PC-3 (cell line): ENCODE data around the gene UBN2. TPM values are rescaled to one million over a fixed set of nuclear protein-coding genes. Genes with fewer than 3 reads are reported as not detected.
A peak's percentile ranks its signal among the peaks of the same experiment; 100 is the strongest.
"Not testable (repeated sequence)": the region's sequence is repeated elsewhere in the genome, so short reads cannot be mapped to it uniquely, and the experiment has no call there.

Experiments used
- ATAC-seq: fragments of 200-7000 bp; cut with Tn5 transposase; 2 replicates; pipeline ENCODE4 v1.9.1; 2020; ENCODE audit warnings: mild to moderate bottlenecking, moderate library complexity
- BruUV-seq: library from RNA; stranded (reverse); fragments of 400-500 nt; replicated peaks from 2 replicates; lab custom pipeline; 2021; lab: Mats Ljungman, UMichigan
- CTCF ChIA-PET: fragments of 300-600 bp; sonication (Branson Sonifier 250); formaldehyde crosslinking; loops from one replicate; lab custom pipeline; 2022; ENCODE audit warnings: antibody characterized with exemption; lab: Charles Lee
- POLR2A ChIA-PET: fragments of 300-600 bp; sonication (Branson Sonifier 250); formaldehyde crosslinking; loops from one replicate; lab custom pipeline; 2022; ENCODE audit warnings: antibody characterized with exemption; ENCODE audit not compliant: unreplicated experiment; lab: Charles Lee
- DNase-seq: peaks from one replicate; pipeline ENCODE4 v3.0.0-alpha.2; 2015
- H2AFZ ChIP-seq: fragments of 300-600 bp; sonication (generic); 2 replicates; pipeline ENCODE4 v1.6.0; 2016; ENCODE audit warnings: antibody characterized with exemption, low read length
- H3F3A ChIP-seq: fragments of 300-600 bp; sonication (generic); one replicate; pipeline ENCODE4 v1.6.0; 2017; ENCODE audit warnings: antibody characterized with exemption, low read length, control low read depth, mild to moderate bottlenecking; ENCODE audit not compliant: unreplicated experiment
- H3K27ac ChIP-seq: fragments of 300-600 bp; sonication (generic); 2 replicates; pipeline ENCODE4 v1.5.1; 2016; ENCODE audit warnings: mild to moderate bottlenecking, low read length
- H3K27me3 ChIP-seq: fragments of 300-600 bp; sonication (generic); 2 replicates; pipeline ENCODE4 v1.6.1; 2016; ENCODE audit warnings: low read length, mixed read lengths
- H3K36me3 ChIP-seq: fragments of 300-600 bp; sonication (generic); 2 replicates; pipeline ENCODE4 v1.6.1; 2016; ENCODE audit warnings: low read depth, mixed run types, low read length, mixed read lengths
- H3K4me1 ChIP-seq: fragments of 300-600 bp; sonication (generic); 2 replicates; pipeline ENCODE4 v1.5.1; 2016; ENCODE audit warnings: low read length; ENCODE audit not compliant: insufficient read depth
- H3K4me2 ChIP-seq: fragments of 300-600 bp; sonication (generic); 2 replicates; pipeline ENCODE4 v1.6.0; 2016; ENCODE audit warnings: low read length
- H3K4me3 ChIP-seq: fragments of 300-600 bp; sonication (generic); 2 replicates; pipeline ENCODE4 v1.5.1; 2016; ENCODE audit warnings: mild to moderate bottlenecking, low read length, mixed read lengths
- H3K79me2 ChIP-seq: fragments of 300-600 bp; sonication (generic); 2 replicates; pipeline ENCODE4 v1.6.1; 2017; ENCODE audit warnings: low read length, mixed read lengths
- H3K9ac ChIP-seq: fragments of 300-600 bp; sonication (generic); 2 replicates; pipeline ENCODE4 v1.6.0; 2016; ENCODE audit warnings: mild to moderate bottlenecking, low read length
- H3K9me2 ChIP-seq: fragments of 300-600 bp; sonication (generic); replicated peaks from 2 replicates; pipeline ENCODE4 v1.6.1; 2016; ENCODE audit warnings: mixed run types, low read length, mixed read lengths
- H3K9me3 ChIP-seq: fragments of 300-600 bp; sonication (generic); 2 replicates; pipeline ENCODE4 v1.6.1; 2016; ENCODE audit warnings: low read length, mixed read lengths
- H4K20me1 ChIP-seq: fragments of 300-600 bp; sonication (generic); 2 replicates; pipeline ENCODE4 v1.6.1; 2016; ENCODE audit warnings: low read length, mixed read lengths
- EZH2 ChIP-seq: fragments of 300-600 bp; sonication (generic); IDR thresholded peaks from one replicate; pipeline ENCODE4 v1.6.1; 2017; ENCODE audit warnings: antibody characterized with exemption, mild to moderate bottlenecking, low read length; ENCODE audit not compliant: unreplicated experiment
- EZH2phosphoT487 ChIP-seq: fragments of 300-600 bp; sonication (generic); IDR thresholded peaks from 2 replicates; pipeline ENCODE4 v1.6.1; 2018; ENCODE audit warnings: mild to moderate bottlenecking, antibody characterized with exemption, low read length, borderline replicate concordance
- intact Hi-C: fragments of 100-400 bp; cut with micrococcal nuclease; formaldehyde crosslinking; loops from 2 replicates; pipeline ENCODE4 v1.9.0; 2023
- total RNA-seq: library from RNA; depleted of rRNA; stranded (reverse); fragments of >200 nt; gene quantifications from 2 replicates; pipeline ENCODE4 v1.2.3, GENCODE V29; 2014
- TF ChIP-seq, protein P1 (sequence below): fragments of 300-600 bp; sonication (generic); conservative IDR thresholded peaks from 2 replicates; pipeline ENCODE4 v1.5.1; 2017; ENCODE audit warnings: antibody characterized with exemption, low read depth, mild to moderate bottlenecking, low read length

The UBN2 gene
- total RNA-seq, 1 experiment from 2014 or later, result 2.2 TPM

DNA sequence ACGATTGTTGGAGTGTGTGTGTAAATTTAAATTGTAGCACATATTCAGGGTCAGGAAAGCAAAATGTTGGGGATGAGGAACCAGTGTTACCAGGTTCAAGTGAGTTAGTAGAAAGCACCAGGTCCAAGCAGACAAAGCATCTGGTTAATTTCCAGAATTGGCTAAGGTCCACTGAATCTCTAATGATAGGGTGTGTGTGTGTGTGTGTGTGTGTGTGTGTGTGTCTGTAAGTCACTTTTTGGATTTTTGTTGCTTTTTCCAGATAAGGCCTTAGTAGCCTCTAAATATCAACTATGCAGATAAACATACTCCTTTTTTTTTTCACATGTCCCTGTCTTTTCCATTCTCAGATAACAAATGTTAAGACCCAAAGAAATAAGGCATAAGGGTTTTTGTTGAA lies 73.5 kb downstream of the UBN2 start:
- no peaks in the 10 kb centered on the region for H4K20me1 ChIP-seq
- H3K27me3 ChIP-seq, result no peaks in the 10 kb centered on the region
- no peaks in the 10 kb centered on the region for H3K79me2 ChIP-seq
- CTCF ChIA-PET, result no interaction called here
- no peaks in the 10 kb centered on the region; the same call in 1 of the 2 replicates for H3K4me1 ChIP-seq
- H3K36me3 ChIP-seq, result no peaks in the 10 kb centered on the region
- intact Hi-C loops, result no loop called here
- H3K9me2 ChIP-seq, result no peaks in the 10 kb centered on the region
- no peaks in the 10 kb centered on the region for H3K9me3 ChIP-seq
- no peak overlapping the region for H3K9ac ChIP-seq
- ATAC-seq, result no peak
- no peak overlapping the region for H3K4me2 ChIP-seq
- no peak overlapping the region for H3K4me3 ChIP-seq
- no peak overlapping the region for H2AFZ ChIP-seq
- no peak for DNase-seq
- TF ChIP-seq, protein P1, sequence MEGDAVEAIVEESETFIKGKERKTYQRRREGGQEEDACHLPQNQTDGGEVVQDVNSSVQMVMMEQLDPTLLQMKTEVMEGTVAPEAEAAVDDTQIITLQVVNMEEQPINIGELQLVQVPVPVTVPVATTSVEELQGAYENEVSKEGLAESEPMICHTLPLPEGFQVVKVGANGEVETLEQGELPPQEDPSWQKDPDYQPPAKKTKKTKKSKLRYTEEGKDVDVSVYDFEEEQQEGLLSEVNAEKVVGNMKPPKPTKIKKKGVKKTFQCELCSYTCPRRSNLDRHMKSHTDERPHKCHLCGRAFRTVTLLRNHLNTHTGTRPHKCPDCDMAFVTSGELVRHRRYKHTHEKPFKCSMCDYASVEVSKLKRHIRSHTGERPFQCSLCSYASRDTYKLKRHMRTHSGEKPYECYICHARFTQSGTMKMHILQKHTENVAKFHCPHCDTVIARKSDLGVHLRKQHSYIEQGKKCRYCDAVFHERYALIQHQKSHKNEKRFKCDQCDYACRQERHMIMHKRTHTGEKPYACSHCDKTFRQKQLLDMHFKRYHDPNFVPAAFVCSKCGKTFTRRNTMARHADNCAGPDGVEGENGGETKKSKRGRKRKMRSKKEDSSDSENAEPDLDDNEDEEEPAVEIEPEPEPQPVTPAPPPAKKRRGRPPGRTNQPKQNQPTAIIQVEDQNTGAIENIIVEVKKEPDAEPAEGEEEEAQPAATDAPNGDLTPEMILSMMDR, result no peak
- no peak for TF ChIP-seq EZH2phosphoT487
- no peak for TF ChIP-seq EZH2
- no peak overlapping the region for H3K27ac ChIP-seq
- BruUV-seq, result no TSS peak
- no peaks in the 10 kb centered on the region for H3F3A ChIP-seq
- POLR2A ChIA-PET, result no interaction called here

DNA sequence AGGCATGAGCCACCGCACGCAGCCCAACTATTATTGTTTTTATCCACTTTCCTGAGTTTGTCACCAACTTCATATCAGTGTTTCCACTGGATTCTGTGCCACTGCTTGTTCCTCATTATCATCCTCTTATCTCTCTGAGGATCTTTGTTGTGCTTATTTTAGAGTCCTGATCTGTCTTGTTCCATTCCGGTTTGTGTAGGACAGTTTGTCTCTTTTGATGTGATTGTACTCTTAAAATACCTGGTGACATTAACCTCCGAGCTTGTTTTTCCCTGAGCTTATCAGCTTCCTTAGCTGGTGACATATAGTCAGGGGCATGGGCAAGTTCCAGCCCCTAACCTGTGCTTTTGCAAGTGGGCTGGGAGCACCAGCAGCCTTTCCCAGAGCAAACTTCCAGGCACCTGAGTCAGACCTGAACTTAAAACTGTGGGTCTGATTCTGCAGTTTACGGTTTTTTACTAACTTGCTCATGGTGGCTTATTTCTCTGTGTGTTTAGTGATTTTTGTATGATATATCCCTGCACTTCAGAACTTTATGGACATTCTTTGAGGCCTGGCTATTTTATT lies 87.0 kb downstream of the UBN2 start:
- ChIA-PET CTCF (no interaction called here), POLR2A (no interaction called here)
- no peaks in the 10 kb centered on the region for H4K20me1 ChIP-seq
- H3F3A ChIP-seq, result no peaks in the 10 kb centered on the region
- intact Hi-C loops, result no loop called here
- no peaks in the 10 kb centered on the region for H3K4me1 ChIP-seq
- no peaks in the 10 kb centered on the region for H3K9me2 ChIP-seq
- H2AFZ ChIP-seq, result no peak overlapping the region
- DNase-seq (no peak), ATAC-seq (peak; percentile 33; the same call in 1 of the 2 replicates)
- no peaks in the 10 kb centered on the region for H3K27me3 ChIP-seq
- no peaks in the 10 kb centered on the region for H3K36me3 ChIP-seq
- BruUV-seq, result no TSS peak
- no peak overlapping the region for H3K4me3 ChIP-seq
- H3K27ac ChIP-seq, result no peak overlapping the region
- TF ChIP-seq, protein P1, result no peak
- TF ChIP-seq EZH2phosphoT487 (no peak), EZH2 (no peak)
- H3K9ac ChIP-seq, result no peak overlapping the region
- no peaks in the 10 kb centered on the region for H3K79me2 ChIP-seq
- H3K9me3 ChIP-seq, result no peaks in the 10 kb centered on the region
- no peak overlapping the region for H3K4me2 ChIP-seq

DNA sequence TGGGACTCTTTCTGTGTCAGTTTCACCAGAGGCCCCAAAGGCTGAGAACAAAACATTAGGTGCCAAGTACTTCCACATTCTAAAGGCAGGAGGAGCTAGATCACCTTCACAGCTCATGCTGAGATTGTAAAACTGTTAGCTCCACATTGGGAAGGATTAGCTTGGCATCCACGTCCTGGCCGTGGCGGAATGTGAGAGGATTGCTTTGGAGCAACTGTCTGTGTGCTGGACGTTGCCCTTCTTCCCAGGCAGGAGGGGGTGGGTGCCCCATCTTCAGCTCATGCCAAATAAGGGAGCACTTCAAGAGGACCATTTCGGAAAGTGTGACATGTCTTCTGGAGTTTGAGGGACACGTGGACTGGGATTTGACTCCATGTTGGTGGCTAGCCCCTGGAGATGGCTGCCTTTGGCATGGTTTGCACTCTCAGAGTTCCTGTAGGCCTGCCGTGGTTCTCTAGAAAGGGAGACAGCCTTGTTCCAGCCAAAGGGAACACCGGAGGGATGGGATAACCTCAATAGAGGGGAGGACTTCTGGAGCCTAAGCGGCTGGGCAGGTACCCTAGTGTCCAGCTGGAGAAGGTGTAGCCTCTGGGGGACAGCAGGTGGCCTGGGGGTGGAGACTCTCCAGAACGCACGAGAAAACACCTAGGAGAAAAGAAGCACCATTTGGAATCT lies 90.2 kb downstream of the UBN2 start:
- peak; percentile 65 for ATAC-seq
- H3K4me3 ChIP-seq, result no peak overlapping the region
- no TSS peak for BruUV-seq
- H3K4me2 ChIP-seq, result no peak overlapping the region
- no peaks in the 10 kb centered on the region for H3K9me2 ChIP-seq
- peak; percentile 43 for DNase-seq
- no peak for TF ChIP-seq EZH2
- TF ChIP-seq, protein P1, result peak; percentile 54
- H3K79me2 ChIP-seq, result no peaks in the 10 kb centered on the region
- no peaks in the 10 kb centered on the region for H3K36me3 ChIP-seq
- H3K4me1 ChIP-seq, result no peaks in the 10 kb centered on the region
- CTCF ChIA-PET, result interaction anchor here (0.5 to 1.2 kb wide), 6 partner anchors 11 to 914 kb away, joined by 3 to 6 read pairs (median 4); no protein-coding TSS in a partner anchor
- POLR2A ChIA-PET, result interaction anchor here (0.5 kb wide), 1 partner anchor 25 kb away, joined by 3 read pairs; no protein-coding TSS in a partner anchor
- no peak overlapping the region for H3K9ac ChIP-seq
- no peak overlapping the region for H3K27ac ChIP-seq
- intact Hi-C loops, result no loop called here
- no peaks in the 10 kb centered on the region for H3K9me3 ChIP-seq
- H2AFZ ChIP-seq, result no peak overlapping the region
- H3K27me3 ChIP-seq, result no peaks in the 10 kb centered on the region
- H4K20me1 ChIP-seq, result no peaks in the 10 kb centered on the region
- no peaks in the 10 kb centered on the region for H3F3A ChIP-seq

DNA sequence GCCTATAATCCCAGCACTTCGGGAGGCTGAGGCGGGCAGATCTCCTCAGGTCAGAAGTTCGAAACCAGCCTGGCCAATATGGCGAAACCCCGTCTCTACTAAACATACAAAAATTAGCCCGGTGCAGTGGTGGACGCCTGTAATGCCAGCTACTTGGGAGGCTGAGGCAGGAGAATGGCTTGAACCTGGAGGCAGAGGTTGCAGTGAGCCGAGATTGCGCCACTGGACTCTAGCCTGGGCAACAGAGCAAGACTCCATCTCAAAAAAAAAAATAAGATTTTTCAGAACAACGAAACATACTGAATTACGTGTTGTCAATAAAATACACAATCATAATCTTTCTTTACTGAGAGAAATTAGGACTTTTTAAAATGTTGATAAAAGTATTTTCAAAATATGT lies 93.7 kb downstream of the UBN2 start:
- H3K27ac ChIP-seq, CTCF ChIA-PET, H3K9me3 ChIP-seq, H3K9ac ChIP-seq, BruUV-seq, ATAC-seq, H2AFZ ChIP-seq, H4K20me1 ChIP-seq, H3K4me2 ChIP-seq, DNase-seq, H3K79me2 ChIP-seq, H3K36me3 ChIP-seq, H3K4me3 ChIP-seq, intact Hi-C loops, H3K9me2 ChIP-seq, H3K27me3 ChIP-seq, POLR2A ChIA-PET, H3F3A ChIP-seq, H3K4me1 ChIP-seq: not testable (repeated sequence)
